Caco-2 (cell line): ENCODE results near the gene MEGF6. TPM values are rescaled to one million over a fixed set of nuclear protein-coding genes. Genes with fewer than 3 reads are reported as not detected.

Experiments used
- BruUV-seq: library from RNA; stranded (reverse); fragments of 400-500 nt; replicated peaks from 2 replicates; lab custom pipeline; 2021; lab: Mats Ljungman, UMichigan
- CTCF ChIA-PET: fragments of 300-600 bp; sonication (Branson Sonifier 250); formaldehyde crosslinking; loops from one replicate; lab custom pipeline; 2022; ENCODE audit warnings: antibody characterized with exemption; lab: Charles Lee
- POLR2A ChIA-PET: fragments of 300-600 bp; sonication (Branson Sonifier 250); formaldehyde crosslinking; loops from one replicate; lab custom pipeline; 2022; ENCODE audit warnings: antibody characterized with exemption; lab: Charles Lee
- DNase-seq, 2 experiments: peaks; one replicate each; pipeline versions ENCODE4 v3.0.0 to v3.0.0-alpha.2; 2020 to 2022
- H3K27me3 ChIP-seq: replicated peaks from 2 replicates; pipeline ENCODE4 v1.6.0; 2011; ENCODE audit warnings: low read length; ENCODE audit not compliant: control insufficient read depth, insufficient read depth
- H3K36me3 ChIP-seq: 2 replicates; pipeline ENCODE4 v1.5.1; 2011; ENCODE audit warnings: low read length; ENCODE audit not compliant: control insufficient read depth, insufficient read depth
- H3K4me1 ChIP-seq: fragments of 250-450 bp; sonication (Bioruptor Pico); 2 replicates; pipeline ENCODE4 v1.5.1; 2020; ENCODE audit warnings: mild to moderate bottlenecking
- H3K4me3 ChIP-seq: 2 replicates; pipeline ENCODE4 v1.5.1; 2011; ENCODE audit warnings: low read depth, mild to moderate bottlenecking, control low read depth, low read length
- H3K9me3 ChIP-seq: fragments of 250-450 bp; sonication (Bioruptor Pico); 2 replicates; pipeline ENCODE4 v1.5.1; 2020; ENCODE audit warnings: mild to moderate bottlenecking, moderate library complexity
- H3K27ac Mint-ChIP-seq: one replicate; pipeline ENCODE4 v1.8.0; 2022; ENCODE audit warnings: mixed read lengths; ENCODE audit not compliant: unreplicated experiment
- H3K27me3 Mint-ChIP-seq: one replicate; pipeline ENCODE4 v1.8.0; 2022; ENCODE audit warnings: mixed read lengths; ENCODE audit not compliant: insufficient read depth, unreplicated experiment
- H3K36me3 Mint-ChIP-seq: one replicate; pipeline ENCODE4 v1.8.0; 2022; ENCODE audit warnings: mild to moderate bottlenecking, mixed read lengths; ENCODE audit not compliant: insufficient read depth, unreplicated experiment
- H3K4me1 Mint-ChIP-seq: one replicate; pipeline ENCODE4 v1.8.0; 2022; ENCODE audit warnings: low read depth, mixed read lengths; ENCODE audit not compliant: unreplicated experiment
- H3K4me3 Mint-ChIP-seq: one replicate; pipeline ENCODE4 v1.8.0; 2022; ENCODE audit warnings: mild to moderate bottlenecking, moderate library complexity, mixed read lengths; ENCODE audit not compliant: unreplicated experiment
- H3K9me3 Mint-ChIP-seq: one replicate; pipeline ENCODE4 v1.8.0; 2022; ENCODE audit warnings: mixed read lengths; ENCODE audit not compliant: unreplicated experiment
- intact Hi-C: fragments of 100-400 bp; cut with micrococcal nuclease; formaldehyde crosslinking; loops from one replicate; pipeline ENCODE4 v1.10.0; 2022; ENCODE audit not compliant: unreplicated experiment
- total RNA-seq: library from RNA; stranded (reverse); gene quantifications from 2 replicates; pipeline ENCODE4 v1.2.3, GENCODE V29; 2022
- TF ChIP-seq, protein P1 (sequence below), 2 experiments: fragments of 200-600 bp in 1 of 2; IDR thresholded peaks; 1 replicate in 1 of 2; 2 replicates in 1 of 2; pipeline versions ENCODE4 v1.5.1 to v1.8.0; 2011 to 2022; ENCODE audit warnings: antibody characterized with exemption in 1 of 2, control low read depth in 1 of 2, inconsistent platforms in 1 of 2, low read depth in 1 of 2, low read length in 1 of 2, mild to moderate bottlenecking in 1 of 2, moderate library complexity in 1 of 2; ENCODE audit not compliant: insufficient read depth in 1 of 2, severe bottlenecking in 1 of 2, unreplicated experiment in 1 of 2

Gene MEGF6
- total RNA-seq, 1 experiment from 2014 or later, result 13.3 TPM

DNA sequence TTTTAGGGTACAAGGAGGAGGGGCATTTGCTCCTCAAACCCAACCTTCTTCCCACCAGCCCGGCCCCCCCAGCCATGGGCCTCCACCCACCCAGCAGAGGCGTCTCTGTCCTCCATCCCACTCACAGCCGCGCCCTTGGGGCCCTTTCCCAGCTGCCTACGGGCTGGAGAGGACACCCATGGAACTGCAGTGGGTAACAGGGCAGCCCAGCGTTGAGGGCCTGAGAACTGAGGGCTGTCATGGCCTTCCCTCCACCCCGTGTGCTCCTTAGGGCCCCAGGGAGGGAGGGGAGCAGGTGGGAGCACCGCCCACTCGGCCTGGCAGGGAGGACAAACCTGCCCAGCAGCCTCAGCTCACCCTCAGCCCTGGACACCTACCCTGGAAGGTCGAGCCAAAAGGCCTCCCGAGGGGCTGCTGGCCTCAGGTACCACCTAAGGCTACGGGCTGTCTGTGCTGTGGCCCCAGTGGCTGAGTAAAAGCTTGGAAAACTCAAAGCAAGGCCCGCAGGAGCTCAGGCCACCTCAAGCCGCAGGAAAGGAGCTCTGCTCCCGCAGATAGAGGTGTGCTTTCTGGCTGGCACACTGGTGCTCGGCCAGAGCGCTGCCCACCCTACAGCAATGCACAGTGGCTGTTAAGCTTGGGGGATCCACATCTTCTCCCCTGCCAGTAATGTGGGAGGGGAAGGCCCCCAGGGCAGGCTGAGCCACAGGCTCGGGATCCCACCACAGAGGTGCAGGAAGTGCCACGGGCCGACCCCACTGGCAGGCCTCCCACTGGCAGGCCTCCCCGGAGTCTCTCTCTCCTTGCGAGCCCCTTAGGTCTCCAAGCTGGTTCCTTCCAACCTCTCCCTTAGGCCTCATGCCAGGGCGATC lies 159.1 kb downstream of the MEGF6 start:
- peaks cover 3% of the 10 kb centered on the region for H3K27me3 Mint-ChIP-seq
- DNase-seq, result no peak
- H3K36me3 ChIP-seq, result no peaks in the 10 kb centered on the region
- ChIA-PET CTCF (interaction anchor here (0.5 to 2.5 kb wide), 27 partner anchors 8 to 1864 kb away, joined by 3 to 173 read pairs (median 5); no protein-coding TSS in a partner anchor), POLR2A (interaction anchor here (0.9 to 2.5 kb wide), 3 partner anchors 19 to 30 kb away, joined by 3 to 31 read pairs (median 3); no protein-coding TSS in a partner anchor)
- H3K27ac Mint-ChIP-seq, result no peak overlapping the region
- no peaks in the 10 kb centered on the region for H3K9me3 ChIP-seq
- TF ChIP-seq, protein P1, sequence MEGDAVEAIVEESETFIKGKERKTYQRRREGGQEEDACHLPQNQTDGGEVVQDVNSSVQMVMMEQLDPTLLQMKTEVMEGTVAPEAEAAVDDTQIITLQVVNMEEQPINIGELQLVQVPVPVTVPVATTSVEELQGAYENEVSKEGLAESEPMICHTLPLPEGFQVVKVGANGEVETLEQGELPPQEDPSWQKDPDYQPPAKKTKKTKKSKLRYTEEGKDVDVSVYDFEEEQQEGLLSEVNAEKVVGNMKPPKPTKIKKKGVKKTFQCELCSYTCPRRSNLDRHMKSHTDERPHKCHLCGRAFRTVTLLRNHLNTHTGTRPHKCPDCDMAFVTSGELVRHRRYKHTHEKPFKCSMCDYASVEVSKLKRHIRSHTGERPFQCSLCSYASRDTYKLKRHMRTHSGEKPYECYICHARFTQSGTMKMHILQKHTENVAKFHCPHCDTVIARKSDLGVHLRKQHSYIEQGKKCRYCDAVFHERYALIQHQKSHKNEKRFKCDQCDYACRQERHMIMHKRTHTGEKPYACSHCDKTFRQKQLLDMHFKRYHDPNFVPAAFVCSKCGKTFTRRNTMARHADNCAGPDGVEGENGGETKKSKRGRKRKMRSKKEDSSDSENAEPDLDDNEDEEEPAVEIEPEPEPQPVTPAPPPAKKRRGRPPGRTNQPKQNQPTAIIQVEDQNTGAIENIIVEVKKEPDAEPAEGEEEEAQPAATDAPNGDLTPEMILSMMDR (IDR thresholded peaks at IDR 0.05; ENCODE audit: insufficient read depth in 1 of 2, low read depth in 1 of 2, low read length in 1 of 2, severe bottlenecking in 1 of 2, unreplicated experiment in 1 of 2), result no peak
- intact Hi-C loops, result loop anchor here (2.0 kb wide), 2 partner anchors 33 to 167 kb away; no protein-coding TSS in a partner anchor
- BruUV-seq, result no TSS peak
- no peaks in the 10 kb centered on the region for H3K27me3 ChIP-seq
- H3K4me3 ChIP-seq, result no peak overlapping the region
- H3K9me3 Mint-ChIP-seq, result peaks cover 11% of the 10 kb centered on the region
- H3K4me1 ChIP-seq, result peaks cover 36% of the 10 kb centered on the region
- H3K4me3 Mint-ChIP-seq, result no peak overlapping the region
- H3K4me1 Mint-ChIP-seq, result peaks cover 3% of the 10 kb centered on the region
- H3K36me3 Mint-ChIP-seq, result peaks cover 5% of the 10 kb centered on the region

- no peak overlapping the region for H3K27ac Mint-ChIP-seq
- POLR2A ChIA-PET, result no interaction called here
- H3K27me3 Mint-ChIP-seq, result peaks cover 3% of the 10 kb centered on the region
- H3K9me3 ChIP-seq, result no peaks in the 10 kb centered on the region
- H3K36me3 ChIP-seq, result no peaks in the 10 kb centered on the region
- no peak overlapping the region for H3K4me3 Mint-ChIP-seq
- intact Hi-C loops, result no loop called here
- H3K4me3 ChIP-seq, result no peak overlapping the region
- CTCF ChIA-PET, result no interaction called here
- H3K4me1 Mint-ChIP-seq, result no peaks in the 10 kb centered on the region
- H3K9me3 Mint-ChIP-seq, result peaks cover 11% of the 10 kb centered on the region
- no peak for DNase-seq
- peaks cover 24% of the 10 kb centered on the region for H3K4me1 ChIP-seq
- TF ChIP-seq, protein P1 (IDR thresholded peaks at IDR 0.05; ENCODE audit: insufficient read depth in 1 of 2, low read depth in 1 of 2, low read length in 1 of 2, severe bottlenecking in 1 of 2, unreplicated experiment in 1 of 2), result no peak
- H3K36me3 Mint-ChIP-seq, result peaks cover 5% of the 10 kb centered on the region
- BruUV-seq, result no TSS peak
- H3K27me3 ChIP-seq, result no peaks in the 10 kb centered on the region
Observed at GRCh38 chr1:3450983-3451382, 160.3 kb downstream of the MEGF6 start.

- H3K4me3 Mint-ChIP-seq, result no peak overlapping the region
- no peaks in the 10 kb centered on the region for H3K4me1 Mint-ChIP-seq
- peaks cover 11% of the 10 kb centered on the region for H3K9me3 Mint-ChIP-seq
- H3K27me3 ChIP-seq, result no peaks in the 10 kb centered on the region
- CTCF ChIA-PET, result no interaction called here
- peaks cover 3% of the 10 kb centered on the region for H3K27me3 Mint-ChIP-seq
- POLR2A ChIA-PET, result no interaction called here
- BruUV-seq, result no TSS peak
- no peak for DNase-seq
- no peaks in the 10 kb centered on the region for H3K9me3 ChIP-seq
- no peak overlapping the region for H3K4me3 ChIP-seq
- intact Hi-C loops, result no loop called here
- TF ChIP-seq, protein P1 (IDR thresholded peaks at IDR 0.05; ENCODE audit: insufficient read depth in 1 of 2, low read depth in 1 of 2, low read length in 1 of 2, severe bottlenecking in 1 of 2, unreplicated experiment in 1 of 2), result no peak
- peaks cover 17% of the 10 kb centered on the region for H3K4me1 ChIP-seq
- no peak overlapping the region for H3K27ac Mint-ChIP-seq
- H3K36me3 Mint-ChIP-seq, result peaks cover 5% of the 10 kb centered on the region
- no peaks in the 10 kb centered on the region for H3K36me3 ChIP-seq
Observed at GRCh38 chr1:3450202-3450863, 161.0 kb downstream of the MEGF6 start.
